HCT116 (cell line): ENCODE results near the gene GJA3. TPM values are rescaled to one million over a fixed set of nuclear protein-coding genes. Genes with fewer than 3 reads are reported as not detected.

ENCODE experiments used
- ATAC-seq: fragments of 200-7000 bp; cut with Tn5 transposase; 2 replicates; pipeline ENCODE4 v1.9.1; 2020; ENCODE audit warnings: mild to moderate bottlenecking, moderate library complexity
- BruUV-seq: library from RNA; stranded (reverse); fragments of 400-500 nt; replicated peaks from 2 replicates; lab custom pipeline; 2021; lab: Mats Ljungman, UMichigan
- CTCF ChIA-PET: fragments of 300-600 bp; sonication (Branson Sonifier 250); formaldehyde crosslinking; loops from one replicate; lab custom pipeline; 2021; ENCODE audit warnings: antibody characterized with exemption; lab: Charles Lee
- POLR2A ChIA-PET: fragments of 300-600, 350-600 bp; sonication (Branson Sonifier 250); formaldehyde crosslinking; loops from one replicate; lab custom pipeline; 2021; ENCODE audit warnings: antibody characterized with exemption; lab: Charles Lee
- RAD21 ChIA-PET, 2 experiments: fragments of 300-600 bp; sonication (Branson Sonifier 250); formaldehyde crosslinking; loops; one replicate each; lab custom pipeline; 2023; ENCODE audit warnings: low total read pairs in 2 of 2; ENCODE audit not compliant: uncharacterized antibody in 2 of 2, unreplicated experiment in 2 of 2, low non-redundant PET in 1 of 2; lab: Charles Lee
- DNase-seq: peaks from one replicate; pipeline ENCODE4 v3.0.0-alpha.2; 2010; ENCODE audit warnings: low read depth, low spot score
- H2AFZ ChIP-seq: fragments of 200-600 bp; shearing (Covaris generic), sonication (generic); 2 replicates; pipeline ENCODE4 v1.6.1; 2017; ENCODE audit warnings: low read depth, mixed run types, mixed read lengths, antibody characterized with exemption, low read length; ENCODE audit not compliant: poor library complexity, severe bottlenecking
- H3K27ac ChIP-seq: 2 replicates; pipeline ENCODE4 v1.5.1; 2012; ENCODE audit warnings: low read depth, low read length
- H3K27me3 ChIP-seq: fragments of 200-600 bp; sonication (generic); 2 replicates; pipeline ENCODE4 v1.6.1; 2016; ENCODE audit warnings: mixed run types, low read length, mixed read lengths; ENCODE audit not compliant: insufficient read depth
- H3K36me3 ChIP-seq, 2 experiments: fragments of 200-500 bp in 1 of 2; fragments of 200-600 bp in 1 of 2; sonication (Bioruptor generic) in 1 of 2; sonication (generic) in 1 of 2; 2 replicates each; pipeline versions ENCODE4 v1.5.1 to v1.6.1; 2014 to 2016; ENCODE audit warnings: low read length in 2 of 2, inconsistent platforms in 1 of 2, mixed read lengths in 1 of 2, mixed run types in 1 of 2; ENCODE audit not compliant: insufficient read depth in 2 of 2, control insufficient read depth in 1 of 2
- H3K4me1 ChIP-seq, 2 experiments: fragments of 200-600 bp in 1 of 2; sonication (generic) in 1 of 2; 2 replicates each; pipeline versions ENCODE4 v1.5.1 to v1.6.1; 2012 to 2017; ENCODE audit warnings: low read length in 2 of 2, inconsistent platforms in 1 of 2, mild to moderate bottlenecking in 1 of 2, mixed read lengths in 1 of 2, mixed run types in 1 of 2, moderate library complexity in 1 of 2; ENCODE audit not compliant: insufficient read depth in 2 of 2, control insufficient read depth in 1 of 2
- H3K4me2 ChIP-seq: fragments of 200-600 bp; sonication (generic); 2 replicates; pipeline ENCODE4 v1.6.1; 2017; ENCODE audit warnings: mixed run types, low read length, mixed read lengths
- H3K4me3 ChIP-seq, 2 experiments: fragments of 200-600 bp in 1 of 2; sonication (generic) in 1 of 2; replicated peaks in 1 of 2; 2 replicates each; pipeline ENCODE4 v1.5.1; 2011 to 2016; ENCODE audit warnings: low read length in 2 of 2, control low read depth in 1 of 2, low read depth in 1 of 2, mild to moderate bottlenecking in 1 of 2, mixed read lengths in 1 of 2, mixed run types in 1 of 2
- H3K79me2 ChIP-seq: fragments of 200-600 bp; sonication (generic); 2 replicates; pipeline ENCODE4 v1.6.1; 2017; ENCODE audit warnings: mild to moderate bottlenecking, mixed run types, low read length, moderate library complexity, mixed read lengths; ENCODE audit not compliant: insufficient read depth
- H3K9ac ChIP-seq: fragments of 200-600 bp; sonication (generic); 2 replicates; pipeline ENCODE4 v1.6.1; 2016; ENCODE audit warnings: low read length, mixed read lengths
- H3K9me2 ChIP-seq: fragments of 200-600 bp; sonication (generic), shearing (Covaris generic); 2 replicates; pipeline ENCODE4 v1.6.1; 2017; ENCODE audit warnings: mixed run types, mild to moderate bottlenecking, moderate library complexity; ENCODE audit not compliant: insufficient read depth
- H3K9me3 ChIP-seq, 2 experiments: fragments of 200-500 bp in 1 of 2; fragments of 200-600 bp in 1 of 2; sonication (Bioruptor generic) in 1 of 2; sonication (generic) in 1 of 2; 2 replicates each; pipeline ENCODE4 v1.6.1; 2014 to 2017; ENCODE audit warnings: low read length in 2 of 2, mixed read lengths in 2 of 2, inconsistent platforms in 1 of 2, low read depth in 1 of 2, mild to moderate bottlenecking in 1 of 2, mixed run types in 1 of 2, moderate library complexity in 1 of 2; ENCODE audit not compliant: control insufficient read depth in 1 of 2, insufficient read depth in 1 of 2
- H4K20me1 ChIP-seq: fragments of 200-600 bp; sonication (generic), shearing (Covaris generic); 2 replicates; pipeline ENCODE4 v1.6.1; 2017; ENCODE audit warnings: mixed run types, mild to moderate bottlenecking, moderate library complexity; ENCODE audit not compliant: insufficient read depth
- CBX3 ChIP-seq: IDR thresholded peaks from 2 replicates; pipeline ENCODE4 v1.6.1; 2012; ENCODE audit warnings: low read depth
- CEBPB ChIP-seq: IDR thresholded peaks from 2 replicates; pipeline ENCODE4 v1.6.1; 2012; ENCODE audit warnings: low read depth
- CTCF ChIP-seq, 3 experiments: fragments of 200-600 bp in 1 of 3; sonication (generic) in 1 of 3; IDR thresholded peaks in 2 of 3; conservative IDR thresholded peaks in 1 of 3; 2 replicates each; pipeline ENCODE4 v1.5.1; 2012 to 2017; ENCODE audit warnings: low read depth in 2 of 3, low read length in 2 of 3, antibody characterized with exemption in 1 of 3, borderline replicate concordance in 1 of 3, control low read depth in 1 of 3, mild to moderate bottlenecking in 1 of 3, mixed read lengths in 1 of 3, mixed run types in 1 of 3, moderate library complexity in 1 of 3; ENCODE audit not compliant: insufficient read depth in 1 of 3
- EGR1 ChIP-seq: IDR thresholded peaks from 2 replicates; pipeline ENCODE4 v1.6.1; 2012; ENCODE audit warnings: low read depth
- ELF1 ChIP-seq: IDR thresholded peaks from 2 replicates; pipeline ENCODE4 v1.6.1; 2012; ENCODE audit warnings: low read depth, borderline replicate concordance
- EZH2 ChIP-seq: fragments of 200-600 bp; sonication (generic); IDR thresholded peaks from 2 replicates; pipeline ENCODE4 v1.6.1; 2017; ENCODE audit warnings: antibody characterized with exemption, mixed run types
- FOSL1 ChIP-seq: IDR thresholded peaks from 2 replicates; pipeline ENCODE4 v1.6.1; 2012; ENCODE audit warnings: low read depth
- JUND ChIP-seq: IDR thresholded peaks from 2 replicates; pipeline ENCODE4 v1.6.1; 2012
- MAX ChIP-seq: IDR thresholded peaks from 2 replicates; pipeline ENCODE4 v1.6.1; 2012
- POLR2AphosphoS5 ChIP-seq: IDR thresholded peaks from 2 replicates; pipeline ENCODE4 v1.6.1; 2011; ENCODE audit warnings: mild to moderate bottlenecking, low read depth, low read length, moderate library complexity
- SP1 ChIP-seq: IDR thresholded peaks from 2 replicates; pipeline ENCODE4 v1.6.1; 2012; ENCODE audit warnings: low read depth
- SRF ChIP-seq: IDR thresholded peaks from 2 replicates; pipeline ENCODE4 v1.6.1; 2012; ENCODE audit warnings: low read depth
- TCF7L2 ChIP-seq: IDR thresholded peaks from 2 replicates; pipeline ENCODE4 v1.7.0; 2011; ENCODE audit warnings: borderline replicate concordance, inconsistent platforms; ENCODE audit not compliant: insufficient read depth, insufficient read length; ENCODE audit errors: extremely low read depth
- ZBTB33 ChIP-seq: IDR thresholded peaks from 2 replicates; pipeline ENCODE4 v1.6.1; 2011; ENCODE audit warnings: mild to moderate bottlenecking, low read length, moderate library complexity; ENCODE audit not compliant: insufficient replicate concordance; ENCODE audit errors: extremely low read depth
- ZFX ChIP-seq: fragments of 450-650 bp; IDR thresholded peaks from 2 replicates; pipeline ENCODE4 v1.6.1; 2017
- ZNF274 ChIP-seq: fragments of 200-500 bp; sonication (Bioruptor generic); IDR thresholded peaks from 2 replicates; pipeline ENCODE4 v1.6.1; 2014; ENCODE audit warnings: mild to moderate bottlenecking, low read depth, low read length, inconsistent platforms
- intact Hi-C: fragments of 100-400 bp; cut with micrococcal nuclease; formaldehyde crosslinking; loops from 2 replicates; pipeline ENCODE4 v1.10.0; 2022
- total RNA-seq: library from RNA; stranded (reverse); gene quantifications from one replicate; pipeline ENCODE4 v1.2.1, GENCODE V29; 2021; ENCODE audit not compliant: unreplicated experiment

The GJA3 gene
- total RNA-seq, 1 experiment from 2014 or later = 8.0 TPM

GRCh38 chr13:20105161-20105689 lies 55.6 kb downstream of the GJA3 start:
- DNase-seq = no peak
- TF ChIP-seq TCF7L2 = no peak
- TF ChIP-seq SP1 = no peak
- no peak for TF ChIP-seq POLR2AphosphoS5
- TF ChIP-seq ZFX = no peak
- TF ChIP-seq, all 23 proteins: peak for 0
- no peaks in the 10 kb centered on the region for H3K4me1 ChIP-seq
- H3K9me3 ChIP-seq = no peaks in the 10 kb centered on the region
- no TSS peak for BruUV-seq
- no peaks in the 10 kb centered on the region for H4K20me1 ChIP-seq
- intact Hi-C loops = no loop called here
- H3K27me3 ChIP-seq = peaks cover 10% of the 10 kb centered on the region; the same call in 1 of the 2 replicates
- CTCF ChIA-PET = no interaction called here
- no peak for ATAC-seq
- H3K4me2 ChIP-seq = no peak overlapping the region
- H3K27ac ChIP-seq = no peak overlapping the region
- H3K79me2 ChIP-seq = no peaks in the 10 kb centered on the region
- POLR2A ChIA-PET = interaction anchor here (0.8 kb wide), 1 partner anchor 82 kb away, joined by 3 read pairs; no protein-coding TSS in a partner anchor
- RAD21 ChIA-PET = no interaction called here
- no peak overlapping the region for H3K9ac ChIP-seq
- H3K4me3 ChIP-seq = no peak overlapping the region
- no peaks in the 10 kb centered on the region for H3K36me3 ChIP-seq
- no peak overlapping the region for H2AFZ ChIP-seq
- no peaks in the 10 kb centered on the region for H3K9me2 ChIP-seq

GRCh38 chr13:20102525-20103180 lies 58.2 kb downstream of the GJA3 start:
- H3K9me3 ChIP-seq = no peaks in the 10 kb centered on the region
- H2AFZ ChIP-seq = no peak overlapping the region
- no peaks in the 10 kb centered on the region for H3K36me3 ChIP-seq
- no peaks in the 10 kb centered on the region for H3K9me2 ChIP-seq
- no peaks in the 10 kb centered on the region for H3K79me2 ChIP-seq
- no peaks in the 10 kb centered on the region for H3K4me1 ChIP-seq
- BruUV-seq = no TSS peak
- DNase-seq (no peak), ATAC-seq (no peak)
- ChIA-PET RAD21 (no interaction called here), POLR2A (no interaction called here), CTCF (no interaction called here)
- H3K9ac ChIP-seq = no peak overlapping the region
- H4K20me1 ChIP-seq = no peaks in the 10 kb centered on the region
- intact Hi-C loops = no loop called here
- H3K4me3 ChIP-seq = no peak overlapping the region
- H3K27ac ChIP-seq = no peak overlapping the region
- H3K4me2 ChIP-seq = no peak overlapping the region
- H3K27me3 ChIP-seq = peaks cover 10% of the 10 kb centered on the region; the same call in 1 of the 2 replicates
- TF ChIP-seq CEBPB (no peak), CTCF (IDR thresholded peaks at IDR 0.05 in 2 of 3, conservative IDR thresholded peaks at IDR 0.05 in 1 of 3; ENCODE audit: borderline replicate concordance in 1 of 3, insufficient read depth in 1 of 3, low read depth in 2 of 3, low read length in 2 of 3) (no peak), JUND (no peak), ZBTB33 (no peak), FOSL1 (no peak), SRF (no peak), TCF7L2 (no peak), SP1 (no peak), CBX3 (no peak), MAX (no peak), ELF1 (no peak), EZH2 (no peak), EGR1 (no peak), ZNF274 (no peak)
